AG20443 (cell line): ENCODE results near the gene RASAL2.
"Not testable (repeated sequence)": the region's sequence is repeated elsewhere in the genome, so short reads cannot be mapped to it uniquely, and the experiment has no call there.

ENCODE experiments used
- DNase-seq: peaks from one replicate; pipeline ENCODE4 v3.0.0; 2012; ENCODE audit warnings: low spot score, mixed read lengths

RASAL2 gene

DNA sequence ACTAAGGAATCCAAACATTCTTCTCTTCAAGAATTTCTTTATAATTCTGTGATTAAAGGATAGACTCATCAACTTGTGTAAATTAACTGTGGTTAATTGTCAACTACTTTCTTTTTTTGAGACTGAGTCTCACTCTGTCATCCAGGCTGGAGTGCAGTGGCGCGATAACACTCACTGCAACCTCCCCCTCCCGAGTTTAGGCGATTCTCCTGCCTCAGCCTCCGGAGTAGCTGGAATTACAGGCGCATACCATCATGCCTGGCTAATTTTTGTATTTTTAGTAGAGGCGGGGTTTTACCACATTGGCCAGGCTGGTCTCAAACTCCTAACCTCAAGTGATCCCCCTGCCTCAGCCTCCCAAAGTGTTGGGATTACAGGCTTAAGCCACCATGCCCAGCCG, 296.4 kb downstream of the RASAL2 start:
- DNase-seq = not testable (repeated sequence)

DNA sequence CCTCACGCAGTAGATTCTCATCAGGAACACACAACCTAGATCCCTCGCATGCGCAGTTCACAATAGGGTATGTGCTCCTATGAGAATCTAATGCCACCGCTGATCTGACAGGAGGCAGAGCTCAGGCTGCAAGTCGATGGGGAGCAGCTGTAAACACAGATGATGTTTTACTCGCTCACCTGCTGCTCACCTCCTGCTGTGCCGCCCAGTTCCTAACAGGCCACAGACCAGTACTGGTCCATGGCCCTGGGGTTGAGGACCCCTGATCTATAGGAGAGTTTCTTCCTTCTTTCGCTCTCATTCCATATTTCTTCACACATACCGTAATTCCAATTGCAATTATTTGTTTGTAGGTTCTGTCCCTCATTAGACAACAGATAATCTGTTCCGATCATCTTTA, 299.5 kb downstream of the RASAL2 start:
- DNase-seq = no peak

DNA sequence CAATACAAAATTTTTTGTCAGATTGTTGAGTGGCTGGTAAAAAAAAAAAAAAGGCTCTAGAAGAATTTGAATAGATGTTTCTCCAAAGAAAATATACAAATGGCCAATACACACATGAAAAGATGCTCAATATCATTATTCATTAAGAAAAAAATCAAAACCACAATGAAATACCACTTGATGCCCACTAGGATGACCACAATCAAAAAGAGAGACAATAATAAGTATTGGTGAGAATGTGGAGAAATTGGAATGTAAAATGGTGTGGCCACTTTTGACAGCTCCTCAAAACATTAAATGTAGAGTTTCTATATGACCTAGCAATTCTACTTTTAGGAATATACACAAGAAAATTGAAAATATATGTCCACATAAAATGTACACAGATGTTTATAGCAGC, 302.9 kb downstream of the RASAL2 start:
- no peak for DNase-seq

DNA sequence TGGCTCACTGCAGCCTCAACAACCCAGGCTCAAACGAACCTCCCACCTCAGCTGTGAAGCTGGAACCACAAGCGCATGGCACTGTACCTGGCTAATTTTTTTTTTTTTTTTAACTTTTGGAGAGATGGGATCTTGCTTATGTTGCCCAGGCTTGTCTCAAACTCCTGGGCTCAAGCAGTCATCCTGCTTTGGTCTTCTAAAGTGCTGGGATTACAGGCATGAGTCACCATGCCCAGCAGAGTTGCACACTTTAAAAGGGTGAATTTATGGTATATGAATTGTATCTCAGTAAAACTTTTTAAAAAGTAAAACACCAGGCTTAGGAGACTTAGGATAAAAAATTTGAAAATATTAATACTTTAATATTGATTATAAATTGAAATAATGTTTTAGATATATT, 303.8 kb downstream of the RASAL2 start:
- no peak for DNase-seq

DNA sequence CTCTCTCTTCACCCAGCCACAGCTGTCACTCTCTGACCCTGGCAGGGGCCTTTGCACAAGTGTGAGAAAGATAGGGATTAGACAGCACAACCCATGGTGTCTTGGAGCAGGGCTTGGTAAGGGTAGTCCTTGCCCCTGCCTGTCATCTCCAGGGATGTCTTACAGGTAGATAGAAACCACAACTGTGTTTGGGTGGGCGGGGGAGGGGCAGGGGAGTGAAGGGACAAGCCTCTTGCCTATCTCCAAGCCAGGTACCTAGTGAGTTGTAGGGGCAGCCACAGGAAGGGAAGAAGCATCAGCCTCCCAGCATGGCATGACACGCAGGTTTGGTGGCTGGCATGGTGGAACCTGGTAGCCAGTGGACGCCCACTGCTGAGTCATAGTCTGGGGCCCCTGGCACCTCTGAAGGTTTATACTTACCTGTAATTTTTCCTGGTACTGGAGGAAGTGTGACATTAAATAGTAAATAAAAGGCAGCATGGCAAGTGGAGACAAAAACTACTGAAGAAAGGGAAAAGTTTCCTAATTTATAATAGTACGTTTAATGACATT, 305.3 kb downstream of the RASAL2 start:
- no peak for DNase-seq

DNA sequence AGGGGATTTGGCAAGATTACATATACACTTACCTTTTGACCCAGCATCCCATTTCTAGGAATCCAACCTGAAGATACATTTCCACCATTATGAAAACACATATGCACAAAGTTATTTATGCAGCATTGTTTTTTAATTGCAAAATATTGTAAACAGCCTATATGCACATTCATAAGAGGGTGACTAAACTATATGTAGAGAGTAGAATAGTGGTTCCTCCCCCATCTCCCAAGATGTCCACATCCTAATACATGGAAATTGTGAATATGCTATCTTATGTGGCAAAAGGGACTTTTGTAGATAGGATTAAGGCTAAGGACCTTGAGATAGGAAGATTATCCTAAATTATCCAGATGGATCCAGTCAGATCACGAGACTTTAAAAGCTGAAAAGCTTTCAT, 311.2 kb downstream of the RASAL2 start:
- DNase-seq = no peak

DNA sequence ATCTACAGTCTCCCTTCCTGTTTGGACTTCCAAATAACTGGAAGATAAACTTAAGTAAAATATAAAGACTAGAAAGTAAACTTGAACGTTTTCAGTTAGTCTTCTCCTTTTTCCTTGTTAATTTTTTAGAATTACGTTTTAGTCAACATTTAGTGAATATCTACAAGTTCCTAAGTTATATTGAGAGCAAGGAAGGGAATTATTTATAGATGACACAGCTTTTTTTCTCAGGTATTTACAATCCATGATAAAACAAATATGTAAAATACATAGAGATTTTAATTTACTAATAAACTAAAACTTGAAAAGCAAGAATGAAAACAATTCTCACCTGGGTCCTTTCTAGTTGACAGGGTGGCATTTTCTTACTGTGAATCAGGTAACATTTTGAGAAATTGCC, 313.3 kb downstream of the RASAL2 start:
- no peak for DNase-seq

DNA sequence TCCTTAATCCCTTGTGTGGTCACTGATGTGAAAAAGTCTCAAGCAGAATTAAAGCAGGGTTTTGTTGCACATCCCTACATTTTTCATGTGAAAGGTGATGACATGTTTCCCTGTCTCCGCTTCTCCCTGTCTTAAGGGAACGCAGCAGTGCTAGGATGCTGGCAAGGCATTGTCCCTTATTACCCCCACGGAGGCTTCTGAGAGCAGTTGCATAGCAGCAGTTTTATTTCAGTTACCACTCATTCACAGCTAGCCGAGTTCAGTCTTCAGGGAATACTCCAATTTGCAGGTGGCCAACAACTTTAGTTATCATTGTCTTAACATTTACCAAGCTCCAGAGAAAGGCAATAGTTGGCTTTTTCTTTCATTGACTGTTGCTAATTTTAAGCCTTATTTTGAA, 313.8 kb downstream of the RASAL2 start:
- no peak for DNase-seq

DNA sequence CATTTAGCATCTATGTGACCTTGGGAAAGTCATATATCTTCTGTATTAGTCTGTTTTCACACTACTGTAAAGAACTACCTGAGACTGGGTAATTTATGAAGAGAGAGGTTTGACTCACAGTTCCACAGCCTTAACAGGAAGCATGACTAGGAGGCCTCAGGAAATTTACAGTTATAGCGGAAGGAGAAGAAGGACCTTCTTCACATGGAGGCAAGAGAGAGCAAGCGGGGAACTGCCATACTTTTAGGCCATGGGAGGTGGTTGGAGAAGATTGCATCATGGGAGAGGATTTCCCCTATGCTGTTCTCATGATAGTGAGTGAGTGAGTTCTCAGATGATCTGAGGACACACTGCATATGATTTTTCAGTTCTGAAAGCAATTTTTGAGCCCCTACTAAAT, 315.0 kb downstream of the RASAL2 start:
- no peak for DNase-seq

DNA sequence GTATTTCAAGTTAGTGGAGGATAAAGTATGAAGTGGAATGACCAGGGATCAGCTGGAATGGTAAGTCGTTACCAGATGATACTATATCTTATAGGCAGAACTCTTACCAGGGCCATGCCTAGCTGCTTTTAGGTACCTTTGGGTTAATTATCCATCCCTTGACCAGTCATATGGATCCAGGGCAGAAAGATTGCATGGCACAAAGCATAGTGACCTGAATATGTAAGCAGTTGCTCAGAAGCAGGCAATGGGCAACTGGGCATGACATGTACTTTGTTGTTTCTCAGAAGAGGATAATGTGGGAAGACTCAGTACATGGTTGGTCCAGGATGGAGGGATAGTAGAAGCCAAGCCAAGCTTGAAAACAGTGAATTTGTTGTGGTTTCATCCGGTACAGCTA, 315.6 kb downstream of the RASAL2 start:
- no peak for DNase-seq

DNA sequence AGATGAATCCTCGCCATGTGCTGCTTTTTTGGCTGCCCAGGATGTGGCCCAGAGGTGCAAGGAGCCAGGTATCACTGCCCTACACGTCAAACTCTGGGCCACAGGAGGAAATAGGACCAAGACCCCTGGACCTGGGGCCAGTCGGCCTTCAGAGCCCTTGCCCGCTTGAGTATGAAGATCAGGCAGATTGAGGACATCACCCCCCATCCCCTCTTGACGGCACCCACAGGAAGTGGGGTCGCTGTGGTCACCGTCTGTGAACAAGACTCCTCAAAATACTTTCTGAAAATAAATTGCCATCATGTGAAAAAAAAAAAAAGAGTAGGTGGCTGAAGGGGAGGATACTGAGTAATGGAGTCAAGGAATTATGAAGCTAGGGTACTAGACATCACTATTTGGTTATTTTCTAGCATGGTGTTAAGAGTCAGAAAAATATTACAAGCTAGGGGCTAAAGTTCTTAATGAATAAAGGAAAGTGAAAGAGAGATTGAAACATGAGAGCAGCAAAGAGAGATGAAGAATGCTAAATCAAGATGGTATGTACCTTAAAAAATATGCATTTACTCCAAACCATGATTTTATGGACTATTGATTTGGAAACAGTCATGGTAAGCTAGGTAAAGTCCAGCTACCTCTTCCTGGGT, 318.0 kb downstream of the RASAL2 start:
- DNase-seq = no peak

DNA sequence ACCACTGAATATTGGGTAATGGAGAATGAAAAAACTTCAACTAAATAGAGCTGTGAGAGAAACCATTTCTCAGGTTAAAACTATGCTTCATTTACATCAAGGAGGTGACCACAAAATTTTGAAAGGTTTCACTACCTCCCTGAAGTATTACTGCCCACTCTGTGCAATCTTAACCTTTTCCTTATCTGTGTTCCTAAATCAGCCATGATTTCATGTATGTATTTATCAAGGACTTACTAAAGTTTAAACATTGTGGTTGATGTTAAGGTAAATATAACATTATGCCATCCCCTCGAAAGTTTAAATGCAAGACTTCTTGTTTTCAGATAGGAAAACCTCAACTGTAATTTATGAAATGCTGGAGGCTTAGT, 318.5 kb downstream of the RASAL2 start:
- DNase-seq = no peak

DNA sequence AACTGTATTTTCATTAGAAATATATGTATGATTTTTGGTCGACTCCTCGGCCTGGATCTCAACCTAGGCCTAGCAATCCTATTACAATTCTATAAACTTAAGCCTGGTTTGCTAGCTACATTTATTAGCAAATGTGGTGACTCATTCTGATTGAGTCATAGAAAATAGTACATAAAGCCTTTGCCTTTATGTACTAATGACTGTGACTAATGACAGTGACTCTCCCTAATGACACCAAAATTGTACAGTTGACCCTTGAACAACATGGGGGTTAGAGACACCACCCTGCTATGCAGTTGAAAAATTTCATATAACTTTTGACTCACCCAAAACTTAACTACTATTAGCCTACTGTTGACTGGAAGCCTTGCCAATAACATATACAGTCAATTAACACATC, 324.0 kb downstream of the RASAL2 start:
- DNase-seq = peak; percentile 19

DNA sequence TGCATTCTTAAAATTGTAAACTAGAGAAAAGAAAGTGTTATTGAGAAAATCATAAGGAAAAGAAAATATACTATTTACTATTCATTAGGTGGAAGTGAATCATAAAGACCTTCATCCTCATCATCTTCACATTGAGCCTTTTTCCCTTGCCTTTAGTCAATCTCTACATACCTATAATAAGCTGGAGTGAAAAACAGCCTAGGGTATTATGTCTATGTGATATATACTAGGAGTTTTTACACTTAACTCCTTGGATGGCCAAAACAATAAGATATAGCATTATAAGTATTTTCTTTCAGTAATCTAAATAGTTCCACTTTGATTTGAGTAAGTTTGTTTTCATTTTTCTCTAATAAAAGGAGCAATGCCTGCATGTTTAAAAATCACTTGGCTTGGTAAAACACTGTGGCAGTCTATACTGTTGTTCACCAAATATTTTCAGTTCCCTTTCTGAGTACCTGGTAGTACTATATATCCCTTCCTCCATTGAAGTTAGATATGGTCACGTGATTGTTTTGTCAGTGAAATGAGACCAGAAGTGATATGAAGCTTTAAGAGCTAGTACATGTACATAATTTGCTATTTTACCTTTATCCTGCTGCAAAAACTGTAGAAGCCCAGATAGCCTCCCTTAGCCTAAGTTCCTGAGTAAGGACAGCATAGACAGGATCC, 324.5 kb downstream of the RASAL2 start:
- DNase-seq = no peak

DNA sequence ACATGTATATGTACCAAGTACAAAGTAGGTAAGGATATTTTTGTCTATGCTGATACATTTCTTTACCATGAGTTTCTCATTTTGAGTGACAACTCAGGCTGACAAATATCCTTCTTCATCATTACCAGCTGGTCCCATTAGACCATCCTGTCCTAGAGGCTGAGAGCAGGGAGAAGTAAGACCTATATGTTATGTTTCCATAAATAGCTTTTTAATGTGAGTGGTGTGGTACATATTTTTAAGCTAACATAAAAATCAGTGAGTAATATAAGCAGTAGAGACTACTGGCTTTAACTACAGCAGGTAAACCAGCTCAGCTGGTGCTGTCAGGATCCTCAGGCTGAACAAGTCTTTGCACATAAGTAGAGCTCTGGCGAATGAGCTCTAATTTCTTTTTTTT, 340.5 kb downstream of the RASAL2 start:
- DNase-seq = no peak

DNA sequence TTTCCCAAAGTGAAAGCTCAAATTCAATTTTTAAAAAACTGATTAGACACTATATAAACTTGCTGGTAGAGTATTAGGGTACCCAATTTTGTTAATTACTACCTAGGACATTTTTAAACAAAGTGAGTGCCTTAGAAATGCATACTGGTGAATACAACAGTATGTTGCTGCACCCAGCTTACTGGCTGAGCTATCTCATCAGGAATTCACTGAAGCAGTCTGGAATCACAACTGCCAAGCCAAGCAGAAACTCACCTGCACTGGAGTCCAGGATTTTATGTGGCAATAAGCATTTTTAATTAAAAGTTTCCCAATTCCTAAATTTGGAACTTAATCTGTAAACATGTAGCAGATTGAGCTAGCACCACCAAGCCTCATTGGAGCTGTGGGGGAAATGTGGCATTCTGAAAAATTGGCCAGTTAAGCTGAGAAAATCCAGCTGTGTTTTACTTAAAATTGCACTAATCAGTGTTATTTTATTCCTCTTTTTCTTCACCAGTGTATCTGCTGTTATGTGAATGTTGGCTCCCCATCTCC, 341.1 kb downstream of the RASAL2 start:
- peak; percentile 10 for DNase-seq

DNA sequence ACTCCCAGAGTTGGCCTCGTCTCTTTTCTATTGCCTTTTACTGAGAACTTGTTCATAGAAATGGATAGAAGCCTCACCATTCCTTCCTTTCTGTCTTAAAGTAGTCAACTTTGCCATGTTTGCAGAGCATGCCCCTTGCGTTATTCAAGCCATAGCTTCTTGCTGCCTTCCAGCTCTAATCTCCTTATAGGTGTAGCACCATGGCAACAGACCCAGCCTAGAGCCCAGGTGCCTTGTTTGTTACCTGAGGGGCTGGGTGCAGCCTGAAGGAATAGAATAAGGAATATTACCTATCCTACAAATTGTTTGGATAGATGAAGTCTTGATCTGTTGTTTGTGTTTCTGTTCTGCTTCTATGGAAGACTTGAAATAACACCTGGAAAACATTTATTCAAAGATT, 343.0 kb downstream of the RASAL2 start:
- no peak for DNase-seq

DNA sequence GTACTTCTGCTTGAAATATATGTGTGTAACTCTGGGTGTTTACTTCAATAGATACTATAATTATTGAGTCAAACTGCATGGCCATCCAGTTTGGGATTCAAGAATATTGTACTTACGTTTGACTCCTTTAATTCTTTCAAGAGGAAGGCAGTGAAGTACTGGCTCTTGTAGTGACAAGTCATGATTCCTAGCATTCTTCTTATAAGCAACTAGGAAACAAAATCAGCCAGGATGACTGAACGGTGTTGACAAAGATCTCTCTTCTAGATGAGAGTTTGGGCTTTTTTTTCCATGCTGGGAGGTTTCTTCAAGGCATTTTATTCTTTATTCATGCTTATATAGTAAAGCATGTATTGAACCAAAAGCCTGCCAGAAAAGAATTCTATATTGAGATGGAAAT, 344.5 kb downstream of the RASAL2 start:
- DNase-seq = no peak

DNA sequence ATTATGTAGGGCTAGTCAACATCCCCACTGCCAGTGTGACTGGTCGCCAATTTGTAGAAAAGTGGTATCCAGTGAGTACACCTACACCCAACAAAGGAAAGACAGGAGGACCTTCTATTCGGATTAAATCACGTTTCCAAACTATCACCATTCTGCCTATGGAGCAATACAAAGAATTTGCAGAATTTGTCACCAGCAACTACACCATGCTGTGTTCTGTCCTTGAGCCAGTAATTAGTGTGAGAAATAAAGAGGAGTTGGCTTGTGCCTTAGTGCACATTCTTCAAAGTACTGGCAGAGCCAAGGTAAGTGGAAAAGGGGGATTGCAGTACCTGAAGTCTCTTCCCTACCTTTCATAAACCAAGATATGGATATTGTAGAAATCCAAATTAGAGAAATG, 349.0 kb downstream of the RASAL2 start:
- no peak for DNase-seq

DNA sequence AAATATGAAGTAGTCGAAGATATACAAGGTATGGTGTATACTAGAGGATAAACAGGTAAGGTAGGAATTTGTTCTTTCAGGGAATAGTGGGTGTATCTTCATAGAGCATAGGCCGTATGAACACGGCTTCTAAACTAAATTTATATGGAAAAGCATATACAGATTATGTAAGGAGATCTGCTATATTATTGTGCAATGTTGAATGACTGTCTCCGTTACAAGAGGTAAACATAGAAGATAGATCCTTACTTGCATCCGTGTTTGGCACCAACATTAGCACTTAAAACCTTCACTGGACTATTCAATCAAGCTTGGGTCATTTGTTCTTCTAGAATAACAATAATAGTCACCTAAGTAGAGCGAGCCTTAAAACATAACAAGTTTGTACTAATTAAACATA, 357.0 kb downstream of the RASAL2 start:
- DNase-seq = no peak

DNA sequence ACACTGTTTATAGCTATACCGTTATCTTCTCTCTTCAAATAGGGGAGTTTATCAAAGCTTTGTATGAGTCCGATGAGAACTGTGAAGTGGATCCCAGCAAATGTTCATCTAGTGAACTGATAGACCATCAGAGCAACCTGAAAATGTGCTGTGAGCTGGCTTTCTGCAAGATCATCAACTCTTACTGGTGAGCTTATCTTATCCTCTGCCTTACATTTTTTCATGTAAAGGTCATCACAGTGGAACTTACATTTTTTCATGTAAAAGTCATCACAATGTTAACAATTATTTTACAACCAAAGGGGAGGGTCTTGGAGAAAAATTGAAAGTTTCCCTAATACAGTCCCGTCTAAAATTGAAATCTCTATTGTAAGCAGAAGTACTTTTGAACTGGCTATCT, 357.6 kb downstream of the RASAL2 start:
- DNase-seq = peak; percentile 21

DNA sequence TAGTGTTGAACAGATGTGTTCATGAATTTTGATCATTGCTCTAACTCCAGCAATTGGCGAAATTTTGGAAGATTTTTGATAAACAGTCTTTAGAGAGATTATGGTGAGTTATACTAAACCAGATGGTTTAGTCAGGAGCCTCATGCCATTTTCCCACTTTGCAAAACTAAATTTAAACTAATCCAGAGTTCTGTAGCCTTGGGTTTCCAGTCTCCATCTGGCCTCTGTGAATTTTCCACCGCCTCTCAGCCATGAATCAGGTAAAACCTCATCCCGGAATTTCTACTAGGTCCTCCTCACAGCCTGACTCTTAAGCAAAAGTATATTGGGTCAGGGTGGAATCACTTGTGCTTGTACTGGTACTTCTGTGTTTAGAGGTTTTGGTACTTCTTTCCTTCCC, 358.1 kb downstream of the RASAL2 start:
- DNase-seq = no peak

DNA sequence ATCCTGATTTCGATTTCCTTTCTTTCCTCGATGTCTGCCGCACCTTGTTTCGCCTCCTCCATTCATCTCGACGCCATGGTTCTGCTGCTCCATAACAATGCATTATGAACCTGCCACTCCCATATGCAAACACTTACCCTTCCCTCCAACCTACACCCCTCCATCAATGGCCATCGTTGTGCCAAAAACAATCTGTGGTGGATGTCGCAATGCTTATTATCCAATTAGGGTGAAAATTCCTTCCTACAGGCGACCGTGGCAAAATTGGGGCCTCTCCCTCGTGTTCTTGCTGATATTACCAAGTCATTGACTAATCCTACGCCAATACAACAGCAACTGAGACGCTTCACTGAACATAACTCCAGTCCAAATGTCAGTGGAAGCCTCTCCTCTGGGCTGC, 362.6 kb downstream of the RASAL2 start:
- DNase-seq = no peak

DNA sequence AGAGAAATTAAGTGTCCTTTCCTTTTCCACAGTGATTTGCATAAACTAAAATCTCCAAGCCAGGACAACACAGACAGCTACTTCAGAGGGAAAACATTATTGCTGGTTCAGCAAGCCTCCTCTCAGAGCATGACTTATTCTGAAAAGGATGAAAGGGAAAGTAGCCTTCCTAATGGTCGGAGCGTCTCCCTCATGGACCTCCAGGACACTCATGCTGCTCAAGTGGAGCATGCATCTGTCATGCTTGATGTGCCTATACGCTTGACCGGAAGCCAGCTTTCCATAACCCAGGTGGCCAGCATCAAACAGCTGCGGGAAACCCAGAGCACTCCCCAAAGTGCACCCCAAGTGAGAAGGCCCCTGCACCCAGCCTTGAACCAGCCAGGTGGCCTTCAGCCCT, 363.7 kb downstream of the RASAL2 start:
- no peak for DNase-seq
